ENCODE measurements around the gene NPAS3. TPM values are rescaled to one million over a fixed set of nuclear protein-coding genes. Genes with fewer than 3 reads are reported as not detected.

The NPAS3 gene
- total RNA-seq, 1 experiment from 2014 or later, result 15.6 TPM

DNA sequence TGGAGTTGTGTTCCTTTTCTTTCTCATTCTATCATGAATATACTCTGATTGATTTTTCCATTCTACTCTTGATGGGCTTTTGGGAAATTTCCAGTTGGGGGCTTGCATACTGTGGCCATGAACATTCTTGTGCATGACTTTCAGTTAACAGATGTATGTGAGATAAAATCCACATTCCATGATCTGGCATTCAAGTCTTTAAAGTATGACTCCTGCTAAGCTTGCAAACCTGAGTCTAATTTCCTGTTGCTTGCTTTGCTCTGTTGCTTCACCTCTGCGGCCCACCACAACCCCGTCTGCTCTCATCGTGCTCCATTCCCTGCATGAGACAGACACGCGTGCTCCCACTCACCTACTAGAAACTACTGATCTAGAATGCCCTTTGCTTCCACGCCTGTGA is 24.3 kb upstream of the NPAS3 start:
- no TSS peak for BruUV-seq (replicated peaks)
- no peaks in the 10 kb centered on the region for H3K36me3 ChIP-seq (ENCODE audit: insufficient read depth, low read length, poor library complexity, severe bottlenecking)
- no peaks in the 10 kb centered on the region for H3K9me3 ChIP-seq (ENCODE audit: low read depth, low read length, poor library complexity, severe bottlenecking)
- CTCF ChIA-PET, result no interaction called here
- intact Hi-C loops (cut with micrococcal nuclease; ENCODE audit: unreplicated experiment), result no loop called here
- H3K4me1 ChIP-seq (ENCODE audit: insufficient read depth, low read length, poor library complexity, severe bottlenecking), result no peaks in the 10 kb centered on the region
- H3K4me3 ChIP-seq (ENCODE audit: low read depth, low read length, poor library complexity, severe bottlenecking), result no peak overlapping the region
- DNase-seq (ENCODE audit: low spot score), result no peak
- no peak for TF ChIP-seq EZH2 (IDR thresholded peaks at IDR 0.05; ENCODE audit: borderline replicate concordance, low read depth, low read length, poor library complexity, severe bottlenecking)
- TF ChIP-seq, protein P1, sequence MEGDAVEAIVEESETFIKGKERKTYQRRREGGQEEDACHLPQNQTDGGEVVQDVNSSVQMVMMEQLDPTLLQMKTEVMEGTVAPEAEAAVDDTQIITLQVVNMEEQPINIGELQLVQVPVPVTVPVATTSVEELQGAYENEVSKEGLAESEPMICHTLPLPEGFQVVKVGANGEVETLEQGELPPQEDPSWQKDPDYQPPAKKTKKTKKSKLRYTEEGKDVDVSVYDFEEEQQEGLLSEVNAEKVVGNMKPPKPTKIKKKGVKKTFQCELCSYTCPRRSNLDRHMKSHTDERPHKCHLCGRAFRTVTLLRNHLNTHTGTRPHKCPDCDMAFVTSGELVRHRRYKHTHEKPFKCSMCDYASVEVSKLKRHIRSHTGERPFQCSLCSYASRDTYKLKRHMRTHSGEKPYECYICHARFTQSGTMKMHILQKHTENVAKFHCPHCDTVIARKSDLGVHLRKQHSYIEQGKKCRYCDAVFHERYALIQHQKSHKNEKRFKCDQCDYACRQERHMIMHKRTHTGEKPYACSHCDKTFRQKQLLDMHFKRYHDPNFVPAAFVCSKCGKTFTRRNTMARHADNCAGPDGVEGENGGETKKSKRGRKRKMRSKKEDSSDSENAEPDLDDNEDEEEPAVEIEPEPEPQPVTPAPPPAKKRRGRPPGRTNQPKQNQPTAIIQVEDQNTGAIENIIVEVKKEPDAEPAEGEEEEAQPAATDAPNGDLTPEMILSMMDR (conservative IDR thresholded peaks at IDR 0.05; ENCODE audit: low read depth, low read length), result no peak
- H3K27me3 ChIP-seq (replicated peaks; ENCODE audit: insufficient read depth, low read depth, low read length, poor library complexity), result no peaks in the 10 kb centered on the region
- POLR2A ChIA-PET (ENCODE audit: low non-redundant PET), result no interaction called here
- H3K27ac ChIP-seq (ENCODE audit: low read depth, low read length, poor library complexity, severe bottlenecking), result no peak overlapping the region

DNA sequence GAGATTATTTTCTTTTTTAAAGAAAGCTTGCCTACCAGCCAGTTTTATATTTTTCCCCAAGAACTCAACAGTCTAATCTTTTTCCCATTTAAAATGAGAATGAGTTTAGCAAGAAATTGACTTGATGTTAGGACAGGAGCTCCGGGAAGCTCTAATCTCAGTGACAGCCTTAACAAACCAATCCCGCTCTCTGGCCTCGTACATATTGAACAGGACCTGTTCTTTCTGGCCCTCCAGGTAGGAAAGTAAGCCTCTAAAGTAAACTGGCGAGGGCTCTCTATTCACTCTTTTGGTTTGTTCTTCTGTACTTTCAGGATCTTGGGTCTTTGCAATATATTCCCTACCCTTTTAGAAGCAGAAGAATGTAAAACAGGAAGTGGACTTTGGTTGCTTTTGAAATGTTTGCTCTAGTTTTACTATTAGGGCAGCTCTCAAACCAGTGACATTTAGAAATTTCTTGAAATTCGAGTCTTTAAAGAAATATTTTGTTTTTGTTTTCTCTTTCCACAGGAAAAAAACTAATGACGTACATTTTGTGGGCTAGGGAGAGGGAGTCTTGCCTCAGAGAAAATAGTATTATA is 17.9 kb upstream of the NPAS3 start:
- Histone ChIP-seq H3K4me1 (ENCODE audit: insufficient read depth, low read length, poor library complexity, severe bottlenecking) (no peaks in the 10 kb centered on the region), H3K36me3 (ENCODE audit: insufficient read depth, low read length, poor library complexity, severe bottlenecking) (no peaks in the 10 kb centered on the region), H3K4me3 (ENCODE audit: low read depth, low read length, poor library complexity, severe bottlenecking) (no peak overlapping the region), H3K27me3 (replicated peaks; ENCODE audit: insufficient read depth, low read depth, low read length, poor library complexity) (no peaks in the 10 kb centered on the region), H3K9me3 (ENCODE audit: low read depth, low read length, poor library complexity, severe bottlenecking) (no peaks in the 10 kb centered on the region), H3K27ac (ENCODE audit: low read depth, low read length, poor library complexity, severe bottlenecking) (no peak overlapping the region)
- no TSS peak for BruUV-seq (replicated peaks)
- POLR2A ChIA-PET (ENCODE audit: low non-redundant PET), result no interaction called here
- CTCF ChIA-PET, result no interaction called here
- TF ChIP-seq, protein P1 (conservative IDR thresholded peaks at IDR 0.05; ENCODE audit: low read depth, low read length), result no peak
- no peak for TF ChIP-seq EZH2 (IDR thresholded peaks at IDR 0.05; ENCODE audit: borderline replicate concordance, low read depth, low read length, poor library complexity, severe bottlenecking)
- intact Hi-C loops (cut with micrococcal nuclease; ENCODE audit: unreplicated experiment), result no loop called here
- DNase-seq (ENCODE audit: low spot score), result no peak

DNA sequence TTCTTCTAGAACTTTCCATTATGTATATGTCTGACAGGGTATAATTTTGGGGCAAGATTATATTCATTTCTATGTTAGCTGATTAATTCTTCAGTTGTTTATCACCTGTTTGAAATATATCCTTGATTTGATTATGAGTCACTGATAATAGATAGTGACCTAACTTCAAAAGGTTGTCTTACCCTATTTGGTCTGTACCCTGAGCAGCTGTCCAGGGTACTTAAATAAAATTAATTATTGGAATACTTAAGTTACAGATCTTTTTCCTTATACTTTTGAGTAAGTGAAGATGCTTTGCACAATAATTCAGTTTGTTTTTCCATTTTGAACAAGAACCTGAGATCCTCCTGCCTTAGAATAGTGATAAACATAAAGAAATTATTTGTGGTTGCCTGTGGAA is 13.2 kb upstream of the NPAS3 start:
- intact Hi-C loops (cut with micrococcal nuclease; ENCODE audit: unreplicated experiment), result no loop called here
- no peaks in the 10 kb centered on the region for H3K9me3 ChIP-seq (ENCODE audit: low read depth, low read length, poor library complexity, severe bottlenecking)
- H3K4me3 ChIP-seq (ENCODE audit: low read depth, low read length, poor library complexity, severe bottlenecking), result no peak overlapping the region
- TF ChIP-seq, protein P1 (conservative IDR thresholded peaks at IDR 0.05; ENCODE audit: low read depth, low read length), result no peak
- no peak for TF ChIP-seq EZH2 (IDR thresholded peaks at IDR 0.05; ENCODE audit: borderline replicate concordance, low read depth, low read length, poor library complexity, severe bottlenecking)
- ChIA-PET CTCF (no interaction called here), POLR2A (ENCODE audit: low non-redundant PET) (no interaction called here)
- H3K27me3 ChIP-seq (replicated peaks; ENCODE audit: insufficient read depth, low read depth, low read length, poor library complexity), result no peaks in the 10 kb centered on the region
- H3K27ac ChIP-seq (ENCODE audit: low read depth, low read length, poor library complexity, severe bottlenecking), result no peak overlapping the region
- no peaks in the 10 kb centered on the region for H3K4me1 ChIP-seq (ENCODE audit: insufficient read depth, low read length, poor library complexity, severe bottlenecking)
- no peaks in the 10 kb centered on the region for H3K36me3 ChIP-seq (ENCODE audit: insufficient read depth, low read length, poor library complexity, severe bottlenecking)
- BruUV-seq (replicated peaks), result no TSS peak
- no peak for DNase-seq (ENCODE audit: low spot score)
